GM12878 (cell line): ENCODE measurements around the gene POFUT1. TPM values are rescaled to one million over a fixed set of nuclear protein-coding genes. Genes with fewer than 3 reads are reported as not detected.

Source experiments
- ATAC-seq: fragments of 200-7000 bp; cut with Tn5 transposase; 3 replicates; pipeline ENCODE4 v1.9.1; 2020; ENCODE audit warnings: mild to moderate bottlenecking, moderate library complexity
- BruUV-seq: library from RNA; stranded (reverse); fragments of 400-500 nt; replicated peaks from 2 replicates; lab custom pipeline; 2021; lab: Mats Ljungman, UMichigan
- CTCF ChIA-PET: fragments of 300-600 bp; sonication (Branson Sonifier 250); formaldehyde crosslinking; extraction: SDS; loops from one replicate; lab custom pipeline; 2021; ENCODE audit warnings: inconsistent platforms; lab: Yijun Ruan, JAX
- POLR2A ChIA-PET: fragments of 350-600 bp; formaldehyde crosslinking; extraction: SDS; loops from one replicate; lab custom pipeline; 2021; ENCODE audit warnings: inconsistent platforms; lab: Charles Lee
- RAD21 ChIA-PET: fragments of 300-600 bp; sonication (Branson Sonifier 250); formaldehyde crosslinking; loops from one replicate; lab custom pipeline; 2023; ENCODE audit warnings: antibody characterized with exemption; ENCODE audit not compliant: unreplicated experiment; lab: Charles Lee
- SMC1A ChIA-PET: fragments of 300-600 bp; sonication (Branson Sonifier 250); formaldehyde crosslinking; loops from one replicate; lab custom pipeline; 2023; ENCODE audit not compliant: unreplicated experiment, uncharacterized antibody; lab: Charles Lee
- DNase-seq: peaks from one replicate; pipeline ENCODE4 v3.0.0-alpha.2; 2011; ENCODE audit warnings: low read depth, low spot score
- FAIRE-seq: peaks from 3 replicates; lab custom pipeline; 2011; peaks lifted over from hg19 to GRCh38; lab: Jason Lieb, UNC
- H2AFZ ChIP-seq: 2 replicates; pipeline ENCODE4 v1.6.0; 2011; ENCODE audit warnings: low read depth, low read length, control low read depth; ENCODE audit not compliant: control insufficient read depth
- H3K27ac ChIP-seq: 2 replicates; pipeline ENCODE4 v1.5.1; 2011; ENCODE audit warnings: control low read depth; ENCODE audit not compliant: control insufficient read depth, insufficient read depth
- H3K27me3 ChIP-seq, 2 experiments: replicated peaks in 1 of 2; 2 replicates each; pipeline versions ENCODE4 v1.6.0 to v1.6.1; 2011; ENCODE audit warnings: low read length in 1 of 2; ENCODE audit not compliant: control insufficient read depth in 2 of 2, insufficient read depth in 2 of 2
- H3K36me3 ChIP-seq, 2 experiments: 2 replicates each; pipeline ENCODE4 v1.5.1; 2011; ENCODE audit warnings: low read length in 1 of 2; ENCODE audit not compliant: control insufficient read depth in 2 of 2, insufficient read depth in 2 of 2
- H3K4me1 ChIP-seq: 2 replicates; pipeline ENCODE4 v1.6.1; 2011; ENCODE audit warnings: mild to moderate bottlenecking, low read length, moderate library complexity, mixed read lengths; ENCODE audit not compliant: control insufficient read depth, insufficient read depth
- H3K4me2 ChIP-seq: 2 replicates; pipeline ENCODE4 v1.6.0; 2011; ENCODE audit warnings: control low read depth; ENCODE audit not compliant: control insufficient read depth, insufficient read depth
- H3K4me3 ChIP-seq: fragments of 200-600 bp; sonication (generic); 2 replicates; pipeline ENCODE4 v1.5.1; 2016
- H3K79me2 ChIP-seq: 2 replicates; pipeline ENCODE4 v1.6.0; 2011; ENCODE audit warnings: low read length; ENCODE audit not compliant: control insufficient read depth, insufficient read depth
- H3K9ac ChIP-seq: 2 replicates; pipeline ENCODE4 v1.8.0; 2011; ENCODE audit warnings: low read length, control low read depth, mixed read lengths; ENCODE audit not compliant: control insufficient read depth, insufficient read depth
- H3K9me3 ChIP-seq: replicated peaks from 3 replicates; pipeline ENCODE4 v1.5.1; 2011; ENCODE audit warnings: mild to moderate bottlenecking, low read length; ENCODE audit not compliant: control insufficient read depth, insufficient read depth
- H4K20me1 ChIP-seq: 2 replicates; pipeline ENCODE4 v1.6.0; 2011; ENCODE audit not compliant: control insufficient read depth, insufficient read depth
- MXI1 ChIP-seq: fragments of 150-350 bp; IDR thresholded peaks from 2 replicates; pipeline ENCODE4 v1.6.1; 2011; ENCODE audit warnings: low read depth, mild to moderate bottlenecking, inconsistent platforms, low read length, improper control_type of control experiment
- NBN ChIP-seq: fragments of 450-650 bp; IDR thresholded peaks from 2 replicates; pipeline ENCODE4 v1.6.1; 2016
- NFXL1 ChIP-seq: fragments of 450-650 bp; IDR thresholded peaks from 2 replicates; pipeline ENCODE4 v1.6.1; 2017; ENCODE audit warnings: antibody characterized with exemption, mild to moderate bottlenecking, borderline replicate concordance
- PRDM15 ChIP-seq: fragments of 450-650 bp; formaldehyde crosslinking; IDR thresholded peaks from 2 replicates; pipeline ENCODE4 v1.4.0; 2020; ENCODE audit warnings: mild to moderate bottlenecking, moderate library complexity
- SKIL ChIP-seq: fragments of 450-650 bp; IDR thresholded peaks from 2 replicates; pipeline ENCODE4 v1.6.1; 2017; ENCODE audit warnings: mild to moderate bottlenecking, low read depth, inconsistent platforms; ENCODE audit not compliant: poor library complexity, severe bottlenecking
- ZZZ3 ChIP-seq: IDR thresholded peaks from 2 replicates; pipeline ENCODE4 v1.6.1; 2011; ENCODE audit warnings: low read depth; ENCODE audit not compliant: control insufficient read depth, insufficient read length
- WGBS: methylation state at CpG from one replicate; pipeline ENCODE4 v1.1.6; 2016; ENCODE audit warnings: low lambda C conversion rate; ENCODE audit not compliant: insufficient replicate concordance, insufficient coverage; ENCODE audit errors: missing lambda C conversion rate; 5-methylcytosine and 5-hydroxymethylcytosine counted together
- in situ Hi-C: fragments of 300-500 bp; cut with MboI; formaldehyde crosslinking; loops from 9 replicates; pipeline ENCODE4 v1.14.3; 2018; ENCODE audit warnings: mixed read lengths
- intact Hi-C: fragments of 100-400 bp; cut with micrococcal nuclease; formaldehyde crosslinking; loops from one replicate; pipeline ENCODE4 v1.14.2; 2022; ENCODE audit not compliant: unreplicated experiment
- polyA plus RNA-seq, 11 experiments: library from polyadenylated mRNA; depleted of rRNA in 4 of 11; unstranded in 6 of 11; stranded (reverse) in 5 of 11; fragments of >200 nt; fragmentation: Nextera tagmentation in 4 of 11; fragmentation: Illumina TruSeq in 1 of 11; extraction: Ambion mirVana in 4 of 11; extraction: Trizol in 1 of 11; gene quantifications; 1 replicate in 1 of 11; 2 replicates in 10 of 11; pipeline versions ENCODE4 v1.2.1 to v1.2.3, GENCODE V29; 2011 to 2016; ENCODE audit warnings: inconsistent platforms in 2 of 11, missing spikeins in 2 of 11, low read depth in 1 of 11
- total RNA-seq, 4 experiments: library from RNA; depleted of rRNA in 3 of 4; stranded (reverse); fragments of >200 nt in 3 of 4; fragmentation: Illumina TruSeq in 1 of 4; extraction: Trizol in 1 of 4; gene quantifications; 2 replicates each; pipeline versions ENCODE4 v1.2.1 to v1.2.3, GENCODE V29; 2013 to 2021
- TF ChIP-seq, protein P1 (sequence below): IDR thresholded peaks from 2 replicates; pipeline ENCODE4 v1.6.1; 2011; ENCODE audit warnings: mild to moderate bottlenecking, low read depth, low read length, moderate library complexity; ENCODE audit not compliant: insufficient replicate concordance
- TF ChIP-seq, protein P2 (sequence below): fragments of 450-650 bp; IDR thresholded peaks from 2 replicates; pipeline ENCODE4 v1.6.1; 2017; ENCODE audit warnings: mild to moderate bottlenecking

POFUT1 gene
- total and polyA plus RNA-seq, 10 of the 15 experiments (the other 5 are each of a cell fraction or from before 2014, with no cell fraction given) = 2.6 to 33.4 (median 23.1) TPM

GRCh38 chr20:32201977-32202363 is 5.7 kb upstream of the POFUT1 start:
- Histone ChIP-seq H2AFZ (no peak overlapping the region), H3K4me1 (peaks cover 17% of the 10 kb centered on the region), H3K36me3 (peaks cover 11 to 38% of the 10 kb centered on the region in 2 experiments), H3K27me3 (no peaks in the 10 kb centered on the region), H4K20me1 (no peaks in the 10 kb centered on the region; the same call in 1 of the 2 replicates)
- no peak for ATAC-seq
- 87% methylated on average over 8 of the region's 8 CpGs for WGBS
- no peak for FAIRE-seq
- CTCF ChIA-PET = interaction anchor here (1.9 kb wide), 2 partner anchors 13 to 284 kb away, joined by 4 to 5 read pairs; no protein-coding TSS in a partner anchor
- no TSS peak for BruUV-seq
- TF ChIP-seq ZZZ3 = no peak
- TF ChIP-seq MXI1 = no peak
- TF ChIP-seq SKIL = no peak
- TF ChIP-seq NFXL1 = no peak
- TF ChIP-seq, protein P1, sequence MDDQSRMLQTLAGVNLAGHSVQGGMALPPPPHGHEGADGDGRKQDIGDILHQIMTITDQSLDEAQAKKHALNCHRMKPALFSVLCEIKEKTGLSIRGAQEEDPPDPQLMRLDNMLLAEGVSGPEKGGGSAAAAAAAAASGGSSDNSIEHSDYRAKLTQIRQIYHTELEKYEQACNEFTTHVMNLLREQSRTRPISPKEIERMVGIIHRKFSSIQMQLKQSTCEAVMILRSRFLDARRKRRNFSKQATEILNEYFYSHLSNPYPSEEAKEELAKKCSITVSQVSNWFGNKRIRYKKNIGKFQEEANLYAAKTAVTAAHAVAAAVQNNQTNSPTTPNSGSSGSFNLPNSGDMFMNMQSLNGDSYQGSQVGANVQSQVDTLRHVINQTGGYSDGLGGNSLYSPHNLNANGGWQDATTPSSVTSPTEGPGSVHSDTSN = no peak
- TF ChIP-seq, protein P2, sequence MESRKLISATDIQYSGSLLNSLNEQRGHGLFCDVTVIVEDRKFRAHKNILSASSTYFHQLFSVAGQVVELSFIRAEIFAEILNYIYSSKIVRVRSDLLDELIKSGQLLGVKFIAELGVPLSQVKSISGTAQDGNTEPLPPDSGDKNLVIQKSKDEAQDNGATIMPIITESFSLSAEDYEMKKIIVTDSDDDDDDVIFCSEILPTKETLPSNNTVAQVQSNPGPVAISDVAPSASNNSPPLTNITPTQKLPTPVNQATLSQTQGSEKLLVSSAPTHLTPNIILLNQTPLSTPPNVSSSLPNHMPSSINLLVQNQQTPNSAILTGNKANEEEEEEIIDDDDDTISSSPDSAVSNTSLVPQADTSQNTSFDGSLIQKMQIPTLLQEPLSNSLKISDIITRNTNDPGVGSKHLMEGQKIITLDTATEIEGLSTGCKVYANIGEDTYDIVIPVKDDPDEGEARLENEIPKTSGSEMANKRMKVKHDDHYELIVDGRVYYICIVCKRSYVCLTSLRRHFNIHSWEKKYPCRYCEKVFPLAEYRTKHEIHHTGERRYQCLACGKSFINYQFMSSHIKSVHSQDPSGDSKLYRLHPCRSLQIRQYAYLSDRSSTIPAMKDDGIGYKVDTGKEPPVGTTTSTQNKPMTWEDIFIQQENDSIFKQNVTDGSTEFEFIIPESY = no peak
- no peak for TF ChIP-seq PRDM15 (CRISPR knock-in tag)
- no peak for TF ChIP-seq NBN
- TF ChIP-seq, all 136 proteins: peak for 0
- no peak overlapping the region for H3K4me2 ChIP-seq
- in situ Hi-C loops (no loop called here), intact Hi-C loops (no loop called here)
- peaks cover 63% of the 10 kb centered on the region for H3K79me2 ChIP-seq
- no peak for DNase-seq
- no peak overlapping the region for H3K4me3 ChIP-seq
- H3K9me3 ChIP-seq = no peaks in the 10 kb centered on the region
- no peak overlapping the region for H3K27ac ChIP-seq
- ChIA-PET POLR2A (no interaction called here), RAD21 (interaction anchor here (0.6 kb wide), 1 partner anchor 83 kb away, joined by 4 read pairs; no protein-coding TSS in a partner anchor), SMC1A (interaction anchor here (0.7 to 1.1 kb wide), 2 partner anchors 11 to 46 kb away, joined by 3 to 5 read pairs; no protein-coding TSS in a partner anchor)
- no peak overlapping the region for H3K9ac ChIP-seq
